Thoracic aorta (tissue), 2 donors: ENCODE data around the gene UBASH3B. TPM values are rescaled to one million over a fixed set of nuclear protein-coding genes. Genes with fewer than 3 reads are reported as not detected.
A peak's percentile ranks its signal among the peaks of the same experiment; 100 is the strongest.
"Not testable (repeated sequence)": the region's sequence is repeated elsewhere in the genome, so short reads cannot be mapped to it uniquely, and the experiment has no call there.

Source experiments
- ATAC-seq: fragments of 150-250 bp; one replicate; pipeline ENCODE4 v1.8.0; 2017; ENCODE audit warnings: low read depth; ENCODE audit not compliant: insufficient number of reproducible peaks, low FRiP score
- DNase-seq: peaks from one replicate; pipeline ENCODE4 v3.0.0-alpha.2; 2020; ENCODE audit warnings: low spot score
- H3K27ac ChIP-seq, 2 donors: fragments of 200-600 bp; sonication (generic); 1 replicate in 1 of 2; 2 replicates in 1 of 2; pipeline ENCODE4 v1.5.1; 2016; ENCODE audit warnings: mild to moderate bottlenecking in 2 of 2, moderate library complexity in 2 of 2
- H3K27me3 ChIP-seq: fragments of 200-600 bp; sonication (generic); replicated peaks from 2 replicates; pipeline ENCODE4 v1.6.0; 2016; ENCODE audit warnings: mild to moderate bottlenecking; ENCODE audit not compliant: insufficient read depth
- H3K36me3 ChIP-seq: fragments of 200-600 bp; sonication (generic); one replicate; pipeline ENCODE4 v1.5.1; 2016
- H3K4me1 ChIP-seq, 2 donors: fragments of 200-600 bp; sonication (generic); 1 replicate in 1 of 2; 2 replicates in 1 of 2; pipeline versions ENCODE4 v1.5.1 to v1.6.0; 2016; ENCODE audit warnings: low read depth in 2 of 2, mild to moderate bottlenecking in 1 of 2; ENCODE audit not compliant: control insufficient read depth in 1 of 2
- H3K4me3 ChIP-seq: fragments of 200-600 bp; sonication (generic); 2 replicates; pipeline ENCODE4 v1.5.1; 2016; ENCODE audit warnings: mild to moderate bottlenecking
- H3K9me3 ChIP-seq: fragments of 200-600 bp; sonication (generic); 2 replicates; pipeline ENCODE4 v1.5.1; 2016
- CTCF ChIP-seq: fragments of 200-600 bp; sonication (generic); IDR thresholded peaks from one replicate; pipeline ENCODE4 v1.5.1; 2019; ENCODE audit warnings: antibody characterized with exemption
- total RNA-seq, 2 donors: library from RNA; depleted of rRNA; stranded (reverse); fragments of >200 nt; gene quantifications; one replicate each; pipeline versions ENCODE4 v1.1.0 to v1.2.3, GENCODE V29; 2016

Gene UBASH3B
- total RNA-seq, 2 donors from 2014 or later: 6.1 to 12.3 TPM

- TF ChIP-seq CTCF: no peak
- no peaks in the 10 kb centered on the region for H3K27me3 ChIP-seq
- H3K27ac ChIP-seq: no peak overlapping the region
- ATAC-seq: no peak
- H3K9me3 ChIP-seq: no peaks in the 10 kb centered on the region
- no peak for DNase-seq
- H3K4me1 ChIP-seq: no peaks in the 10 kb centered on the region
- no peaks in the 10 kb centered on the region for H3K36me3 ChIP-seq
- no peak overlapping the region for H3K4me3 ChIP-seq
These were observed 70.5 kb downstream of the UBASH3B start for GRCh38 chr11:122726028-122726427.

GRCh38 chr11:122727101-122727929, 71.8 kb downstream of the UBASH3B start:
- no peak for TF ChIP-seq CTCF
- Histone ChIP-seq H3K27me3 (no peaks in the 10 kb centered on the region), H3K4me3 (peak overlapping the region; percentile 16), H3K9me3 (no peaks in the 10 kb centered on the region), H3K4me1 (no peaks in the 10 kb centered on the region), H3K36me3 (no peaks in the 10 kb centered on the region), H3K27ac (no peak overlapping the region)
- ATAC-seq (no peak), DNase-seq (no peak)

- H3K27ac ChIP-seq: no peak overlapping the region
- H3K27me3 ChIP-seq: no peaks in the 10 kb centered on the region
- no peak for ATAC-seq
- no peak overlapping the region for H3K4me3 ChIP-seq
- DNase-seq: no peak
- peaks cover 0 to 8% of the 10 kb centered on the region in 2 donors for H3K4me1 ChIP-seq
- TF ChIP-seq CTCF: no peak
- H3K9me3 ChIP-seq: no peaks in the 10 kb centered on the region
- no peaks in the 10 kb centered on the region for H3K36me3 ChIP-seq
These were observed 73.0 kb downstream of the UBASH3B start for GRCh38 chr11:122728561-122728960.

- Histone ChIP-seq H3K4me3 (no peak overlapping the region), H3K27ac (no peak overlapping the region), H3K9me3 (no peaks in the 10 kb centered on the region), H3K27me3 (no peaks in the 10 kb centered on the region), H3K36me3 (no peaks in the 10 kb centered on the region), H3K4me1 (peaks cover 0 to 14% of the 10 kb centered on the region in 2 donors)
- DNase-seq (no peak), ATAC-seq (no peak)
- TF ChIP-seq CTCF: no peak
These were observed 73.6 kb downstream of the UBASH3B start for GRCh38 chr11:122729139-122729538.

GRCh38 chr11:122730694-122731093, 75.2 kb downstream of the UBASH3B start:
- not testable (repeated sequence) for H3K36me3 ChIP-seq, ATAC-seq, DNase-seq, H3K27ac ChIP-seq, H3K4me3 ChIP-seq, H3K9me3 ChIP-seq, H3K27me3 ChIP-seq
- H3K4me1 ChIP-seq: peaks cover 3 to 22% of the 10 kb centered on the region in 2 donors

GRCh38 chr11:122731500-122731913, 76.0 kb downstream of the UBASH3B start:
- Histone ChIP-seq H3K4me1 (peaks cover 3 to 22% of the 10 kb centered on the region in 2 donors), H3K9me3 (no peaks in the 10 kb centered on the region), H3K36me3 (no peaks in the 10 kb centered on the region), H3K4me3 (no peak overlapping the region), H3K27ac (no peak overlapping the region), H3K27me3 (no peaks in the 10 kb centered on the region)
- no peak for DNase-seq
- no peak for TF ChIP-seq CTCF
- ATAC-seq: no peak
